Bronchial epithelial cell (primary cell): Measurements from ENCODE around the gene RTKN2. TPM values are rescaled to one million over a fixed set of nuclear protein-coding genes. Genes with fewer than 3 reads are reported as not detected.
"Not testable (repeated sequence)": the region's sequence is repeated elsewhere in the genome, so short reads cannot be mapped to it uniquely, and the experiment has no call there.

ENCODE experiments used
- DNase-seq: peaks from one replicate; pipeline ENCODE4 v3.0.0-alpha.2; 2010; ENCODE audit warnings: low read depth
- FAIRE-seq: peaks from 2 replicates; lab custom pipeline; 2011; peaks lifted over from hg19 to GRCh38; lab: Jason Lieb, UNC
- H3K27me3 ChIP-seq: 2 replicates; pipeline ENCODE4 v1.5.1; 2011; ENCODE audit warnings: low read length; ENCODE audit not compliant: control insufficient read depth, insufficient read depth
- H3K36me3 ChIP-seq: 2 replicates; pipeline ENCODE4 v1.5.1; 2011; ENCODE audit warnings: low read length; ENCODE audit not compliant: control insufficient read depth, insufficient read depth
- H3K4me3 ChIP-seq: 2 replicates; pipeline ENCODE4 v1.5.1; 2011; ENCODE audit warnings: mild to moderate bottlenecking, low read depth, low read length, control low read depth
- total RNA-seq: library from RNA; depleted of rRNA; stranded (reverse); fragments of >200 nt; gene quantifications from 2 replicates; pipeline ENCODE4 v1.2.1, GENCODE V29; 2014
- TF ChIP-seq, protein P1 (sequence below): IDR thresholded peaks from 2 replicates; pipeline ENCODE4 v1.5.1; 2011; ENCODE audit warnings: mild to moderate bottlenecking, moderate library complexity, low read length, control low read depth, inconsistent platforms; ENCODE audit not compliant: insufficient read depth, severe bottlenecking

Gene RTKN2
- total RNA-seq, 1 donor from 2014 or later, result 0.79 TPM

- DNase-seq (no peak), FAIRE-seq (no peak)
- TF ChIP-seq, protein P1, sequence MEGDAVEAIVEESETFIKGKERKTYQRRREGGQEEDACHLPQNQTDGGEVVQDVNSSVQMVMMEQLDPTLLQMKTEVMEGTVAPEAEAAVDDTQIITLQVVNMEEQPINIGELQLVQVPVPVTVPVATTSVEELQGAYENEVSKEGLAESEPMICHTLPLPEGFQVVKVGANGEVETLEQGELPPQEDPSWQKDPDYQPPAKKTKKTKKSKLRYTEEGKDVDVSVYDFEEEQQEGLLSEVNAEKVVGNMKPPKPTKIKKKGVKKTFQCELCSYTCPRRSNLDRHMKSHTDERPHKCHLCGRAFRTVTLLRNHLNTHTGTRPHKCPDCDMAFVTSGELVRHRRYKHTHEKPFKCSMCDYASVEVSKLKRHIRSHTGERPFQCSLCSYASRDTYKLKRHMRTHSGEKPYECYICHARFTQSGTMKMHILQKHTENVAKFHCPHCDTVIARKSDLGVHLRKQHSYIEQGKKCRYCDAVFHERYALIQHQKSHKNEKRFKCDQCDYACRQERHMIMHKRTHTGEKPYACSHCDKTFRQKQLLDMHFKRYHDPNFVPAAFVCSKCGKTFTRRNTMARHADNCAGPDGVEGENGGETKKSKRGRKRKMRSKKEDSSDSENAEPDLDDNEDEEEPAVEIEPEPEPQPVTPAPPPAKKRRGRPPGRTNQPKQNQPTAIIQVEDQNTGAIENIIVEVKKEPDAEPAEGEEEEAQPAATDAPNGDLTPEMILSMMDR, result no peak
- Histone ChIP-seq H3K4me3 (no peak overlapping the region), H3K27me3 (no peaks in the 10 kb centered on the region), H3K36me3 (no peaks in the 10 kb centered on the region)
These were observed 38.0 kb upstream of the RTKN2 start for GRCh38 chr10:62306663-62307062.

DNA sequence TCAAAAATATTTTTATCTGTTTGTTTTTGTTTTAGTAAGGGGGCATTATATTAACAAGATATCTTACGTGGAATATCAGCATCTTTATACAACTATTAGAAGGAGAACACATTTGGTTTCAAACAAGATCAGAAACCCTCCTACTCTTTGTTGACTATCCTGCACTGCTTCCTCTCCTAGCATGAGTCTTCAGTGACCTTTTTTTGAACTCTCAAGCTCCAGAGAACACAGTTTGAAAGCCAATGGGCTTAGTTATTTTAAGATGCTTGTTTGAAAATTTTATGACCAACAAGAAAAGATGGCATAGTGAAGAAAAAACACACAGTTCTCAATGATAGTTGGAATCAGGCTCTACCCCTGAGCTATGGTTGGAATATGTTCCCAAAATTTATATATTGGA is 37.2 kb upstream of the RTKN2 start:
- H3K4me3 ChIP-seq, result no peak overlapping the region
- FAIRE-seq, result no peak
- H3K36me3 ChIP-seq, result no peaks in the 10 kb centered on the region
- no peaks in the 10 kb centered on the region for H3K27me3 ChIP-seq
- DNase-seq, result no peak
- TF ChIP-seq, protein P1, result no peak

DNA sequence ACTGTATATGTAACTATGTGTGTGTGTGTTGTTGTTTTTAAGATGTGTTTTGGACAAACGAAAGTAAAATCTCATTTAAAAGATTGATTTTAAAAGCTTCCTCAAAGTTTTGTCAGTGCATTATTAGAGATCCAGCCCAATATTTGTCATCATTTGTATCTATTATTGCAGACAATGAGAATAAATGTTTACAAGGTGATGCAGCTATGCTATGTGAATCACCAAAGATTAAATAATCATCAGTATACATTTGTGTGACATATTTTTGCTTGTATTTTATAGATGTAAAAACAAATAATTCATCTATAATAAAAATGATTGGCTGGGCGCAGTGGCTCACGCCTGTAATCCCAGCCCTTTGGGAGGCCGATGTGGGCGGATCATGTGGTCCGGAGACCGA is 35.3 kb upstream of the RTKN2 start:
- Histone ChIP-seq H3K27me3 (no peaks in the 10 kb centered on the region), H3K36me3 (no peaks in the 10 kb centered on the region), H3K4me3 (no peak overlapping the region)
- TF ChIP-seq, protein P1, result no peak
- FAIRE-seq (no peak), DNase-seq (no peak)

DNA sequence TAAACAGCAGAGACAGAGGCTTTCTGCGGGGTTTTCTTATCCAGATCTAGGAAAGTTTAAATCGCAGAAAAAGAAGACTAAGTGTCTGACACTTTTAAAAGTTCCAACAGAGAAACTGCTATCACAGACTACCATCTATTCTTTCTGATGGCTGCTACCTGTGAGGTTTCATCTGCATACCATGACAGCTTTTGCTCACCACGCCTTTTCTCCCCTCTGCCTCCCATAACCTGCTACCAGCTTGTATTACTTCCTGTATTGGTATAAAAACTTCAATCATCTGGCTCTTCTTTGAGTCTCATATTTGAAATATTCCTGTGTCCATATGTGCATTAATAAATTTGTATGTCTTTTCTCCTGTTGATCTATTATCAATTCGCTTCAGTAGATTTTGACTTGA is 34.1 kb upstream of the RTKN2 start:
- FAIRE-seq (no peak), DNase-seq (no peak)
- Histone ChIP-seq H3K27me3 (no peaks in the 10 kb centered on the region), H3K36me3 (no peaks in the 10 kb centered on the region), H3K4me3 (no peak overlapping the region)
- TF ChIP-seq, protein P1, result no peak

DNA sequence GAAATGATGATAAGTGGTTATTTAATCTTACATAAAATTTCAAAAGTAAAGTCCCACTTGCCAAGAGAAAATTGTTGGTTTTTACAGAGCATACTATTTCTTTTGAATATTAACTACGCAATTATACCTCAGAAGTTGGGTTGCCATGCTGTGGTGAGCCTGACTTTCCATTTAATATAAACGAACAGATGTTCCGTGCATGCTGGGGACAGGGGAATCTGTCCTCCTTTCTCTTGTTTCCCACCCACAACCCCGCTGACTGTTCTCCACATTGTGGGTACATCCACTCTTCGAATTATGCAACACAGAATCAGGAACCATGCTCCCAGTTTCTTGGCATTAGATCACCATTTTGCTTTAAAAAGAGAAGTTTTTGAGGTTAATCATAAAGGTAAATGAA is 29.2 kb upstream of the RTKN2 start:
- Histone ChIP-seq H3K4me3 (no peak overlapping the region), H3K27me3 (no peaks in the 10 kb centered on the region), H3K36me3 (no peaks in the 10 kb centered on the region)
- DNase-seq (no peak), FAIRE-seq (no peak)
- TF ChIP-seq, protein P1, result no peak

DNA sequence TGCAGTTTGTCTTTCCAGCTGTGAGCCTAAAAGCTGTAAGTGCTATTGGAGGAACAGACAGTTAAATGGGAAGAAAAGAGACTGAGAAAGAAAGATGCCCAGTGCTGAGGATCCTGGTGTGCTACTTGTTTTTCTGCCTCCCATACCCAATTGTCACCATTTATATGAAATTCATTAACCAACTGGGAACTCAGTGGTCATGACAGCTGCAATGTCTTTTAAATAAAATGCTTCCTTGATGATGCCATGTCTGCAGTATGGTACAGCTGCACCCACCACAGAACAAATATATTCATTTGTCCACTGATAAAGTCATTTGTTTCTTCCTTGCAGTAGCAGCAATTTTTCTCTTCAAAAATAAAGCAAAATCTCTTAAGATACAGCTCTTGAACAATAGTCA is 15.6 kb upstream of the RTKN2 start:
- no peaks in the 10 kb centered on the region for H3K36me3 ChIP-seq
- FAIRE-seq (no peak), DNase-seq (no peak)
- TF ChIP-seq, protein P1, result no peak
- H3K4me3 ChIP-seq, result no peak overlapping the region
- no peaks in the 10 kb centered on the region for H3K27me3 ChIP-seq

- not testable (repeated sequence) for FAIRE-seq, H3K36me3 ChIP-seq, DNase-seq, H3K4me3 ChIP-seq, H3K27me3 ChIP-seq
These were observed 12.7 kb upstream of the RTKN2 start for GRCh38 chr10:62281348-62281747.

GRCh38 chr10:62280392-62280791 is 11.7 kb upstream of the RTKN2 start:
- not testable (repeated sequence) for DNase-seq, H3K4me3 ChIP-seq, FAIRE-seq, H3K27me3 ChIP-seq, H3K36me3 ChIP-seq
